HepG2 (cell line): ENCODE data around the gene RPS6KL1. TPM values are rescaled to one million over a fixed set of nuclear protein-coding genes. Genes with fewer than 3 reads are reported as not detected.

Experiments
- BCL6 ChIP-seq: IDR thresholded peaks from 2 replicates; pipeline ENCODE4 v1.6.1; 2016; ENCODE audit warnings: missing genetic modification reagents, missing compliant biosample characterization
- EHMT2 ChIP-seq: fragments of 200-600 bp; sonication (generic); IDR thresholded peaks from 2 replicates; pipeline ENCODE4 v1.7.0; 2017; ENCODE audit warnings: antibody characterized with exemption, low read depth, low read length, borderline replicate concordance
- HCFC1 ChIP-seq: fragments of 150-350 bp; IDR thresholded peaks from 2 replicates; pipeline ENCODE4 v1.6.1; 2014; ENCODE audit warnings: low read depth, low read length
- HNRNPUL1 ChIP-seq: fragments of 200-400 bp; formaldehyde crosslinking; IDR thresholded peaks from 2 replicates; pipeline ENCODE4 v1.6.1; 2017; ENCODE audit warnings: low read depth, mild to moderate bottlenecking, low read length, moderate library complexity
- HOXA7 ChIP-seq: sonication (generic); formaldehyde crosslinking; IDR thresholded peaks from 2 replicates; pipeline ENCODE4 v1.8.1; 2022; ENCODE audit warnings: mild to moderate bottlenecking, missing genetic modification reagents, moderate library complexity
- NFIC ChIP-seq: IDR thresholded peaks from 2 replicates; pipeline ENCODE4 v1.6.1; 2012; ENCODE audit warnings: mild to moderate bottlenecking, low read length, inconsistent platforms
- RFX5 ChIP-seq: IDR thresholded peaks from 2 replicates; pipeline ENCODE4 v1.6.1; 2011; ENCODE audit warnings: low read depth, low read length, improper control_type of control experiment
- SMAD1 ChIP-seq: sonication (generic); formaldehyde crosslinking; IDR thresholded peaks from 2 replicates; pipeline ENCODE4 v1.4.0; 2020; ENCODE audit warnings: missing genetic modification reagents, low read depth, mild to moderate bottlenecking, borderline replicate concordance
- TBP ChIP-seq: sonication (generic); formaldehyde crosslinking; IDR thresholded peaks from 2 replicates; pipeline ENCODE4 v1.5.0; 2020; ENCODE audit warnings: missing genetic modification reagents
- TEAD2 ChIP-seq: sonication (generic); formaldehyde crosslinking; IDR thresholded peaks from 2 replicates; pipeline ENCODE4 v1.9.0; 2021; ENCODE audit warnings: missing genetic modification reagents
- ZBTB8A ChIP-seq: sonication (generic); formaldehyde crosslinking; IDR thresholded peaks from 2 replicates; pipeline ENCODE4 v1.4.0; 2020; ENCODE audit warnings: mild to moderate bottlenecking, low read depth, missing genetic modification reagents, borderline replicate concordance
- ZNF296 ChIP-seq: sonication (generic); formaldehyde crosslinking; conservative IDR thresholded peaks from 2 replicates; pipeline ENCODE4 v1.5.0; 2020; ENCODE audit warnings: mild to moderate bottlenecking, missing genetic modification reagents
- ZNF333 ChIP-seq: sonication (generic); formaldehyde crosslinking; IDR thresholded peaks from 2 replicates; pipeline ENCODE4 v1.4.0; 2020; ENCODE audit warnings: mild to moderate bottlenecking, missing genetic modification reagents, borderline replicate concordance
- ZNF543 ChIP-seq: sonication (generic); formaldehyde crosslinking; IDR thresholded peaks from 2 replicates; pipeline ENCODE4 v1.4.0; 2020; ENCODE audit warnings: mild to moderate bottlenecking, missing genetic modification reagents
- ZNF605 ChIP-seq: sonication (generic); formaldehyde crosslinking; IDR thresholded peaks from 2 replicates; pipeline ENCODE4 v1.8.0; 2022; ENCODE audit warnings: mild to moderate bottlenecking, missing genetic modification reagents
- ZNF775 ChIP-seq: sonication (generic); formaldehyde crosslinking; IDR thresholded peaks from 2 replicates; pipeline ENCODE4 v1.4.0; 2020; ENCODE audit warnings: missing genetic modification reagents, mild to moderate bottlenecking, moderate library complexity, borderline replicate concordance
- polyA plus RNA-seq, 8 experiments: library from polyadenylated mRNA; depleted of rRNA in 3 of 8; stranded (reverse) in 7 of 8; unstranded in 1 of 8; fragments of >200 nt; fragmentation: Illumina TruSeq in 4 of 8; extraction: Trizol in 4 of 8; gene quantifications; 2 replicates each; pipeline versions ENCODE4 v1.2.1 to v1.2.3, GENCODE V29; 2011 to 2016; ENCODE audit warnings: low read depth in 4 of 8, missing spikeins in 1 of 8, mixed read lengths in 1 of 8; ENCODE audit not compliant: insufficient read depth in 1 of 8
- total RNA-seq, 5 experiments: library from RNA; depleted of rRNA; stranded (reverse); fragments of >200 nt; fragmentation: Illumina TruSeq; extraction: Trizol; gene quantifications; 2 replicates each; pipeline ENCODE4 v1.2.3, GENCODE V29; 2016; ENCODE audit warnings: low read depth in 1 of 5
- TF ChIP-seq, protein P1 (sequence below): sonication (generic); formaldehyde crosslinking; IDR thresholded peaks from 2 replicates; pipeline ENCODE4 v1.8.0; 2022; ENCODE audit warnings: mild to moderate bottlenecking, missing genetic modification reagents; ENCODE audit not compliant: insufficient replicate concordance
- TF ChIP-seq, protein P2 (sequence below): sonication (generic); formaldehyde crosslinking; IDR thresholded peaks from 2 replicates; pipeline ENCODE4 v1.8.0; 2022; ENCODE audit warnings: mild to moderate bottlenecking, missing genetic modification reagents, moderate library complexity
- TF ChIP-seq, protein P3 (sequence below): sonication (generic); formaldehyde crosslinking; IDR thresholded peaks from 2 replicates; pipeline ENCODE4 v1.8.0; 2022; ENCODE audit warnings: mild to moderate bottlenecking, missing genetic modification reagents, borderline replicate concordance
- TF ChIP-seq, protein P4 (sequence below): sonication (generic); formaldehyde crosslinking; conservative IDR thresholded peaks from 2 replicates; pipeline ENCODE4 v1.8.0; 2022; ENCODE audit warnings: missing genetic modification reagents
- TF ChIP-seq, protein P5 (sequence below): IDR thresholded peaks from 2 replicates; pipeline ENCODE4 v1.6.1; 2018; ENCODE audit warnings: missing genetic modification reagents, mild to moderate bottlenecking, missing compliant biosample characterization
- TF ChIP-seq, protein P6 (sequence below): sonication (generic); IDR thresholded peaks from 2 replicates; pipeline ENCODE4 v1.6.1; 2016; ENCODE audit warnings: low read depth, borderline replicate concordance

RPS6KL1 gene
- total and polyA plus RNA-seq, 2 of the 13 experiments (the other 11 are each of a cell fraction or from before 2014, with no cell fraction given) = 6.5 to 11.5 TPM

DNA sequence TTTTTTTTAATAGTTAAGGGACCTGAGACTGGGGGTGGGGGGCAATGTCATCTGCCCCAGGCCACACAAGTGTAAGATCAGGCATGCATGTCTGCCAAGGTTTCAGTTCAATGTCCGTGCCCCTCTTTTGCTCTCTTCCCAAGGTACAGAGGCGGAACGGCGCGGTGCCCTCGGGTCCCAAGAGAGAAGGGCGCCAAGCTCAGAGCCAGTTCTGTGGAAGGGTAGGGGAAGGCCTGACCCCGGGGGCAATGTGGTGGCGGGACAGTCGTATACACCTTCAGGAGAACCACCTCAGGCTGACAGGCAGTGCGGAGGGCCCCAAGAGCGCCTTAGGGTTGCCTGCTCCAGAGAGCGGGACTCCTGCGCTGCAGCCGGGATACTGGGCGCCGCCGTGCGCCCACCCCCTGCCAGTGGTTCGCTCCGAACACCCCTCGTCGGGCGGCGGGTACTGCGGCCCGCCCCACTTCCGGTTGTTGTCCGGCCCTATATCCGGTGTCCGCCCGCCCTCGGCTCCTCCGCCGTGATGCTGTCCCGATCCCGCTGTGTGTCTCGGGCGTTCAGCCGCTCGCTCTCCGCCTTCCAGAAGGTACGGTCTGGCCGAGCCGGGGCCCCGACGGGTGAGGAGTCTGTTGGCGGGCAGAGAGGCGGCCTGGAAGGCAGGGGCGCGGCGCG is 41.5 kb downstream of the RPS6KL1 start, which contains the start of gene DLST (continued):
- no peak for TF ChIP-seq ZNF775 (CRISPR knock-in tag)
- TF ChIP-seq ZBTB8A (CRISPR knock-in tag) = no peak
- no peak; the same call in 1 of the 2 replicates for TF ChIP-seq NFIC
- peak; percentile 49; the same call in 1 of the 2 replicates for TF ChIP-seq HOXA7 (CRISPR knock-in tag)
- no peak for TF ChIP-seq EHMT2
- peak; percentile 55 for TF ChIP-seq BCL6 (CRISPR knock-in tag)
- TF ChIP-seq, protein P1, sequence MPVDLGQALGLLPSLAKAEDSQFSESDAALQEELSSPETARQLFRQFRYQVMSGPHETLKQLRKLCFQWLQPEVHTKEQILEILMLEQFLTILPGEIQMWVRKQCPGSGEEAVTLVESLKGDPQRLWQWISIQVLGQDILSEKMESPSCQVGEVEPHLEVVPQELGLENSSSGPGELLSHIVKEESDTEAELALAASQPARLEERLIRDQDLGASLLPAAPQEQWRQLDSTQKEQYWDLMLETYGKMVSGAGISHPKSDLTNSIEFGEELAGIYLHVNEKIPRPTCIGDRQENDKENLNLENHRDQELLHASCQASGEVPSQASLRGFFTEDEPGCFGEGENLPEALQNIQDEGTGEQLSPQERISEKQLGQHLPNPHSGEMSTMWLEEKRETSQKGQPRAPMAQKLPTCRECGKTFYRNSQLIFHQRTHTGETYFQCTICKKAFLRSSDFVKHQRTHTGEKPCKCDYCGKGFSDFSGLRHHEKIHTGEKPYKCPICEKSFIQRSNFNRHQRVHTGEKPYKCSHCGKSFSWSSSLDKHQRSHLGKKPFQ (CRISPR knock-in tag) = peak; percentile 32
- no peak; the same call in 1 of the 2 replicates for TF ChIP-seq HNRNPUL1
- TF ChIP-seq, protein P2, sequence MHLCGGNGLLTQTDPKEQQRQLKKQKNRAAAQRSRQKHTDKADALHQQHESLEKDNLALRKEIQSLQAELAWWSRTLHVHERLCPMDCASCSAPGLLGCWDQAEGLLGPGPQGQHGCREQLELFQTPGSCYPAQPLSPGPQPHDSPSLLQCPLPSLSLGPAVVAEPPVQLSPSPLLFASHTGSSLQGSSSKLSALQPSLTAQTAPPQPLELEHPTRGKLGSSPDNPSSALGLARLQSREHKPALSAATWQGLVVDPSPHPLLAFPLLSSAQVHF (CRISPR knock-in tag) = peak; percentile 52; the same call in 1 of the 2 replicates
- TF ChIP-seq, protein P3, sequence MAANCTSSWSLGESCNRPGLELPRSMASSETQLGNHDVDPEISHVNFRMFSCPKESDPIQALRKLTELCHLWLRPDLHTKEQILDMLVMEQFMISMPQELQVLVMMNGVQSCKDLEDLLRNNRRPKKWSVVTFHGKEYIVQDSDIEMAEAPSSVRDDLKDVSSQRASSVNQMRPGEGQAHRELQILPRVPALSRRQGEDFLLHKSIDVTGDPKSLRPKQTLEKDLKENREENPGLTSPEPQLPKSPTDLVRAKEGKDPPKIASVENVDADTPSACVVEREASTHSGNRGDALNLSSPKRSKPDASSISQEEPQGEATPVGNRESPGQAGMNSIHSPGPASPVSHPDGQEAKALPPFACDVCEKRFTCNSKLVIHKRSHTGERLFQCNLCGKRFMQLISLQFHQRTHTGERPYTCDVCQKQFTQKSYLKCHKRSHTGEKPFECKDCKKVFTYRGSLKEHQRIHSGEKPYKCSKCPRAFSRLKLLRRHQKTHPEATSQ (CRISPR knock-in tag) = 0 out of 2 replicates have a peak, but pooled peaks have one; percentile 46
- TF ChIP-seq, protein P4, sequence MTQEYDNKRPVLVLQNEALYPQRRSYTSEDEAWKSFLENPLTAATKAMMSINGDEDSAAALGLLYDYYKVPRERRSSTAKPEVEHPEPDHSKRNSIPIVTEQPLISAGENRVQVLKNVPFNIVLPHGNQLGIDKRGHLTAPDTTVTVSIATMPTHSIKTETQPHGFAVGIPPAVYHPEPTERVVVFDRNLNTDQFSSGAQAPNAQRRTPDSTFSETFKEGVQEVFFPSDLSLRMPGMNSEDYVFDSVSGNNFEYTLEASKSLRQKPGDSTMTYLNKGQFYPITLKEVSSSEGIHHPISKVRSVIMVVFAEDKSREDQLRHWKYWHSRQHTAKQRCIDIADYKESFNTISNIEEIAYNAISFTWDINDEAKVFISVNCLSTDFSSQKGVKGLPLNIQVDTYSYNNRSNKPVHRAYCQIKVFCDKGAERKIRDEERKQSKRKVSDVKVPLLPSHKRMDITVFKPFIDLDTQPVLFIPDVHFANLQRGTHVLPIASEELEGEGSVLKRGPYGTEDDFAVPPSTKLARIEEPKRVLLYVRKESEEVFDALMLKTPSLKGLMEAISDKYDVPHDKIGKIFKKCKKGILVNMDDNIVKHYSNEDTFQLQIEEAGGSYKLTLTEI (CRISPR knock-in tag) = no peak
- TF ChIP-seq TBP (CRISPR knock-in tag) = no peak
- no peak for TF ChIP-seq RFX5
- TF ChIP-seq, protein P5, sequence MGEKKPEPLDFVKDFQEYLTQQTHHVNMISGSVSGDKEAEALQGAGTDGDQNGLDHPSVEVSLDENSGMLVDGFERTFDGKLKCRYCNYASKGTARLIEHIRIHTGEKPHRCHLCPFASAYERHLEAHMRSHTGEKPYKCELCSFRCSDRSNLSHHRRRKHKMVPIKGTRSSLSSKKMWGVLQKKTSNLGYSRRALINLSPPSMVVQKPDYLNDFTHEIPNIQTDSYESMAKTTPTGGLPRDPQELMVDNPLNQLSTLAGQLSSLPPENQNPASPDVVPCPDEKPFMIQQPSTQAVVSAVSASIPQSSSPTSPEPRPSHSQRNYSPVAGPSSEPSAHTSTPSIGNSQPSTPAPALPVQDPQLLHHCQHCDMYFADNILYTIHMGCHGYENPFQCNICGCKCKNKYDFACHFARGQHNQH (CRISPR knock-in tag) = peak; percentile 81
- peak; percentile 65 for TF ChIP-seq HCFC1
- no peak for TF ChIP-seq TEAD2 (CRISPR knock-in tag)
- TF ChIP-seq ZNF543 (CRISPR knock-in tag) = no peak
- no peak for TF ChIP-seq ZNF296
- 0 out of 2 replicates have a peak, but pooled peaks have one; percentile 59 for TF ChIP-seq ZNF333 (CRISPR knock-in tag)
- TF ChIP-seq SMAD1 (CRISPR knock-in tag) = no peak; the same call in 1 of the 2 replicates
- TF ChIP-seq ZNF605 (CRISPR knock-in tag) = peak; percentile 85
- TF ChIP-seq, protein P6, sequence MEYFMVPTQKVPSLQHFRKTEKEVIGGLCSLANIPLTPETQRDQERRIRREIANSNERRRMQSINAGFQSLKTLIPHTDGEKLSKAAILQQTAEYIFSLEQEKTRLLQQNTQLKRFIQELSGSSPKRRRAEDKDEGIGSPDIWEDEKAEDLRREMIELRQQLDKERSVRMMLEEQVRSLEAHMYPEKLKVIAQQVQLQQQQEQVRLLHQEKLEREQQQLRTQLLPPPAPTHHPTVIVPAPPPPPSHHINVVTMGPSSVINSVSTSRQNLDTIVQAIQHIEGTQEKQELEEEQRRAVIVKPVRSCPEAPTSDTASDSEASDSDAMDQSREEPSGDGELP = peak; percentile 45; the same call in 1 of the 2 replicates
